NCI-H1436 treated with DMSO at 0.1 percent for 48 hours (cell line): Measurements from ENCODE around the gene SLC9A4.

ENCODE experiments used
- DNase-seq: peaks from one replicate; lab custom pipeline; 2025; lab: John Stamatoyannopoulos, UW

SLC9A4 gene

GRCh38 chr2:102502576-102502975 lies 29.6 kb downstream of the SLC9A4 start:
- no peak for DNase-seq

GRCh38 chr2:102504833-102505232 lies 31.8 kb downstream of the SLC9A4 start:
- DNase-seq = no peak

DNA sequence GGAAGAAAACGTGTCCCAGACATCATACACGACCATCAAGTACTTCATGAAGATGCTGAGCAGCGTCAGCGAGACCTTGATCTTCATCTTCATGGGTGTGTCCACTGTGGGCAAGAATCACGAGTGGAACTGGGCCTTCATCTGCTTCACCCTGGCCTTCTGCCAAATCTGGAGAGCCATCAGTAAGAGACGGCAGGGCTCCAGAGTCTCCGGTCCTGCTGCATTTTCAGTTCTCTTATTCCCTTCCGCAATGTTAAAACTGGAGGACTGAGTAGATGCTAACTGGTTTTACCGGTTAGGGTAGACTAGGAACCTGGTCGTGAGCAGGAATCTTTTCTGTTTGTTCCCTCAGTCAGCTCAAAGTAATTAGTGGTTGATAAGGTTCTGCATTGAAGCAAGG lies 32.3 kb downstream of the SLC9A4 start:
- no peak for DNase-seq

DNA sequence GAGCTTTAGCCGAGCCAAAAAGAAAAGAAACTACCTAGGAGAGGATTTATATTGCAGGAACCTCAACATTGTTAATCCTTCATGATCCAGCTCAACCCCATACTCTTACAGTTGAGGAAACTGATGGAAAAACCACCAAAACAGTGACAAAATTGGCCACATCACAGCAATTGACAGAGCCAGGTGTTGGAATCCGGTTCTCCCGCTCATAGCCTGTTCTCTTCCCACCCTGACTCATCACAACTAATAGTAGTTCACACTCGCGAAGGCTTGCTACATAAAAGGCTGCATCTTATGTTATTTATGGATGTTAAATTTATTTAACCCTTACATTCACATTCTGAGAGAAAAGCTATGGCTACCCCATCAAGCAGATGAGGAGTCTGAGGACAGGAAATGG lies 33.7 kb downstream of the SLC9A4 start:
- DNase-seq = no peak

- no peak for DNase-seq
Measured at GRCh38 chr2:102508863-102509262, 35.8 kb downstream of the SLC9A4 start.

- DNase-seq = no peak
Measured at GRCh38 chr2:102509749-102510148, 36.7 kb downstream of the SLC9A4 start.

- no peak for DNase-seq
Measured at GRCh38 chr2:102510791-102511575, 38.0 kb downstream of the SLC9A4 start.

GRCh38 chr2:102512161-102512560 lies 39.1 kb downstream of the SLC9A4 start:
- no peak for DNase-seq

DNA sequence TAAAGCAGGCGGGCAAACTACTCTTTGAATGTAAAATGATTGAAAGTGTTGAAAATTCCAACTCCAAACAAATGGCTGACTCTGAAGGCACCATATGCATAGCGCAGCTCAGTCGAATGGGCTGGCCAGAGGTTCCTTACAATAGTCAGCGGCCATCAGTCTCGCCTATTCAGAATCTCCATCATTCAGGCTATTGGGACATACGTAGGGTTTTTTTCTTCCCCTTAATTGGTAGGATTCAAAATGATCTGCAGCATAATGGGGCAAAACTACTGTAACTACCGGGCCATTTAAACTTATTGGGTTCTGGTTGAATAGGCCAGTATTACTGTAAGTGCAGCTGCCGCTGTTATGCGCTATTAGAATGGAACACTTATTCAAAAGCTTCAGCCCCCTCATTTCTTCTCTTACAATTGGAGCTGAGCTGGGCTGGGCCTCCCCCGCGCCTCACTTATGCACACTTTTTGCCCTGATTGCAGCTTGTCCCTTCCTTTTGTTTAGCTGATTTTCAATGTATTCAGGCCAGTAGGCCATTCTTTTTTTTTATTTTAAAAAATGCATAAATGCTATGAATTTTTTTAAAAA lies 40.4 kb downstream of the SLC9A4 start:
- DNase-seq = no peak

- no peak for DNase-seq
Measured at GRCh38 chr2:102514061-102514785, 41.2 kb downstream of the SLC9A4 start.

GRCh38 chr2:102515851-102516250 lies 42.8 kb downstream of the SLC9A4 start:
- DNase-seq = no peak

GRCh38 chr2:102518170-102518569 lies 45.1 kb downstream of the SLC9A4 start:
- no peak for DNase-seq

DNA sequence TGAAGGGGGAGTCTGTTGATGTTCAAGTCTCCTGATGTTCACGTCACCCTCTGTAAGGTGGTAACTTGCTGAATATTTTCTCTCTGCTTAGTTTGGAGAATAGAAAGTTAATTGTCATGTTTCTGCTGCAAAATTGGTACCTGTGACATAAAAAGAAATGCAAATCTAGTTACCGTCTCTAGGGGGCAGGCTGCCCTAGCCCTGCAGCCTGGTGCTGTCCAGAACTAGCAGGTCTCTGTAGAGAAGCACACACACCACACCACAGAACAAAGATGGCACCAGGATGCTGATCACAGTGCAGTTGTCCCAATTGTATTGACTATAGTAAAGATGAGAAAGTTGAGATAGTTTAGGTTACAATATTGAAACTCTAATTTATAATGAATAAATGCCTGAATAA lies 47.0 kb downstream of the SLC9A4 start:
- no peak for DNase-seq

- no peak for DNase-seq
Measured at GRCh38 chr2:102520801-102521200, 47.8 kb downstream of the SLC9A4 start.

DNA sequence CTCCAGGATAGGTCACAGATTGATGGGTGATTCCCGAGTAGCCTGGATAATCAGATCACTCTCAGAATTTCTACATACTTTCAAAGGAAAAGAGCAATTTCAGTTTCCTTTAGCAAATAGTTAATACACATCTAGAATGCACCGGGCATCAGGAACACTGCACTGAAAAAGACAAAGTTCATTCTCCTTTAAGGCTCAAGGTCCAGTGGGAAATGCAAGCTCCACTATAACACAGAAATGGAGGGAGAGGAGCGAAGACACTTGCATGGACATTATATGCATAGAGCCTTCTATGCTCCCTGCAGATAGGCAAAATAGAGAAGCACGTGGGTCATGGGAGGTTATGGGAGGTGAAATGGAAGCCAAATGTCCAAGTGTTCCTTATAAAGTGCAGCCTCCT lies 49.1 kb downstream of the SLC9A4 start:
- DNase-seq = no peak

DNA sequence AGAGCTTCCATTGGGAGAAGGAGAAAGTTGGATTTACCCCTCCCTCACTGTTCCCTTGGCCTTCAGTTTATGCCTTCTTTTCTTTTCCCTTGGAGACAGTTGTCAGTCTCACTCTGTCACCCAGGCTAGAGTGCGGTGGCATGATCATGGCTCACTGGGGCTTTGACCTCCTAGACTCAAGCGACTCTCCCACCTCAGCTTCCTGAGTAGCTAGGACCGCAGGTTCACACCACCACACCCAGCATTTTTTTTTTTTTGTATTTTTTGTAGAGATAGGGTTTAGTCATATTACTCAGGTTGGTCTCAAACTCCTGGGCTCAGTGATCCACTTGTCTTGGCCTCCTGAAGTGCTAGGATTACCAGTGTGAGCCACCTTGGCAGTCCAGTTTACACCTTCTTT lies 49.9 kb downstream of the SLC9A4 start:
- DNase-seq = no peak

DNA sequence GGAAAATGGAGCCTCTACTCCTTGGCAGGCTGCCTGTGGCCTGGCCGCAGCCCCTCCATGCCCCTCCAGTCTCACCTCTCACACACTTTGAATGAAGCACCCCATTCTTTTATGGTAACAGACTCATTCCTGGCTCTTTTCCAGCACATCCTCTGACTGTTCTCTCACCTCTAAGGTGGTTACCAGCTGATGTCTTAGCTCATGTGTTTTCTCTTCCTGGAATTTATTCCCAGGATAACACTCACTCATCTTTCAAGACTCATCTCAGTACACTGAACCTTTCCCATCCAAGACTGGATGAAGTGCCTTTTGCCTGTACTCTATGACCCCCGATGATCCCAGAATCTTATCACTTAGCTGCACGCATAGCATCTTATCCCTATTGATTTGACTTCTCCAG lies 50.6 kb downstream of the SLC9A4 start:
- no peak for DNase-seq

DNA sequence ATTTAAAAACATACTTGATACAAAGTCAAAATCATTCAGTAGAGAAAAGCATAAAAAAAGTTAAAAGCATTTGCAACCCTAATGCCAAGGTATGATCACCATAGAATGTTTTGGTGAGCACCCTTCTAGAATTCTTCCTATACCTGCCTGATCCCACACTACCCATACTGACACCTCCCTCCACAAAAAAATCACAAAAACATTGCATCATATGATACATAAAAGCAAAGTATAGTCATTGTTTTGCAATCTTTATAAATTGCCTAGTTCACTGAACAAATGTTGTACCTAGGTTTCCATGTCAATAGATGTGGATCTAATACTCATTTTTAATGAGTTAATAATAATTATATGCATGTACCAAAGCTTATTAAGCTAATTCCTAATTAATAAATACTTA lies 54.1 kb downstream of the SLC9A4 start:
- DNase-seq = no peak

GRCh38 chr2:102538491-102538890 lies 65.5 kb downstream of the SLC9A4 start:
- DNase-seq = no peak

DNA sequence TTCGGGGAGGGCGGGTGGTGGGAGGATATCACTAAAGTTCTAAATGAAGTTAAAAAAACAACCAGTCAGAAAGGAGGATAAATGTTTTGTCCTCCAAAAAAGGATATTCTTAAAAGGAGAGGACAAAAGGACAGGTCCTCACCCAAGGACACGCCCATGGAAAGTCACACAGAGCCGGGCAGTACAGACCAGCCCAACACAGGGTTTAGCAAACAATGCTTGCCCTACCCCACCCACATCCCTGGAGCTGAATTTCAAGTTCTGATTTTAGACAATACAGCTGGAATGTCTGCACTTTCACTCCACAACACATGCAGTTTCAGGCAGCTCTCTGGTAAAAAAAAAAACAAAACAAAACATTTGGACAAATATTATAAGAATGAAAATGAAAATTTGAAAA lies 67.9 kb downstream of the SLC9A4 start:
- no peak for DNase-seq

GRCh38 chr2:102544182-102544581 lies 71.2 kb downstream of the SLC9A4 start:
- no peak for DNase-seq

- DNase-seq = no peak
Measured at GRCh38 chr2:102547462-102547861, 74.4 kb downstream of the SLC9A4 start.

GRCh38 chr2:102549027-102549426 lies 76.0 kb downstream of the SLC9A4 start:
- DNase-seq = no peak
